Mucosa of stomach (tissue), 1 donor: ENCODE results near the gene TTYH3.

Experiments used
- H3K27me3 ChIP-seq: one replicate; pipeline ENCODE4 v1.7.0; 2013; ENCODE audit warnings: mild to moderate bottlenecking, low read length; ENCODE audit not compliant: control insufficient read depth, insufficient read depth
- H3K36me3 ChIP-seq: one replicate; pipeline ENCODE4 v1.7.0; 2013; ENCODE audit warnings: low read length; ENCODE audit not compliant: control insufficient read depth, insufficient read depth
- H3K4me1 ChIP-seq: one replicate; pipeline ENCODE4 v1.7.0; 2013; ENCODE audit warnings: mild to moderate bottlenecking, low read length; ENCODE audit not compliant: control insufficient read depth, insufficient read depth
- H3K4me3 ChIP-seq: one replicate; pipeline ENCODE4 v1.7.0; 2013; ENCODE audit warnings: low read length
- H3K9ac ChIP-seq: one replicate; pipeline ENCODE4 v1.7.0; 2013; ENCODE audit warnings: mild to moderate bottlenecking, low read length, moderate library complexity
- H3K9me3 ChIP-seq: one replicate; pipeline ENCODE4 v1.7.0; 2013; ENCODE audit warnings: mild to moderate bottlenecking, low read length, moderate library complexity; ENCODE audit not compliant: control insufficient read depth
- donor health status: Pancreatic carcinoma.

TTYH3 gene

DNA sequence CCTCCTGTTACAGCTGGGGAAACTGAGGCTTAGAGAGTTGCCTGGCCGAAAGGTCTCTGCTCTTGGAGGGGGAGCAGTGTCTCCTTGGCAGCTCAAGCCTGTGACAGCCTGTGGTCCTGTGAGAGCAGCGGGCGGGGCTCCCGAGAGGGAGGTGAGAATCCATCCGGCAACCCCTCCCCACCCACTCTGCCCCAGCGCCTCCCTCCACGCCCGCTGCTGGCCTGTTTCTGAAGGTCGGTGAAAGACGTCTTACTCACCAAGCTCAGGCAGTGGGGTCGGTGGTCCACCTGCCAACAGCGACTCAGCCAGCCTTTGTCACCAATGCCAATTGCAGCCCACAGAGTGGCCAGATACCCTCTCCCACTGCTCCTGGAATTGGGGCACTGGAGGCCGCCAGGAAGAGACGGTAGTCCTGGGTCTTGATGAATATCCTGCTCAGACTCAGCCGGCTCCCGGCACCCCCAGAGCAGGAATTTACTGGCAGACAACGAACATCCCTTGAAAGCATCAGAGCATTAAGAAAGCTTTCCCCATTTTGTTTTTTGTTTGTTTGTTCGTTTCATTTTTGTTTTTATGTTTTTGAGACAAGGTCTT, 7.4 kb upstream of the TTYH3 start:
- no peak overlapping the region for H3K9ac ChIP-seq

GRCh38 chr7:2626498-2627117, 5.2 kb upstream of the TTYH3 start:
- no peaks in the 10 kb centered on the region for H3K27me3 ChIP-seq
- no peaks in the 10 kb centered on the region for H3K9me3 ChIP-seq
- H3K9ac ChIP-seq = no peak overlapping the region
- no peak overlapping the region for H3K4me3 ChIP-seq
- H3K4me1 ChIP-seq = peaks cover 53% of the 10 kb centered on the region
- H3K36me3 ChIP-seq = no peaks in the 10 kb centered on the region

More for the DNA sequence above, 7.4 kb upstream of the TTYH3 start:
- Histone ChIP-seq H3K4me3 (no peak overlapping the region), H3K27me3 (no peaks in the 10 kb centered on the region), H3K36me3 (no peaks in the 10 kb centered on the region), H3K9me3 (no peaks in the 10 kb centered on the region), H3K4me1 (peaks cover 39% of the 10 kb centered on the region)

- H3K9ac ChIP-seq = no peak overlapping the region
- H3K36me3 ChIP-seq = no peaks in the 10 kb centered on the region
- no peak overlapping the region for H3K4me3 ChIP-seq
- H3K4me1 ChIP-seq = peaks cover 50% of the 10 kb centered on the region
- H3K9me3 ChIP-seq = no peaks in the 10 kb centered on the region
- H3K27me3 ChIP-seq = peaks cover 2% of the 10 kb centered on the region
Observed at GRCh38 chr7:2627258-2628129, 4.3 kb upstream of the TTYH3 start.

DNA sequence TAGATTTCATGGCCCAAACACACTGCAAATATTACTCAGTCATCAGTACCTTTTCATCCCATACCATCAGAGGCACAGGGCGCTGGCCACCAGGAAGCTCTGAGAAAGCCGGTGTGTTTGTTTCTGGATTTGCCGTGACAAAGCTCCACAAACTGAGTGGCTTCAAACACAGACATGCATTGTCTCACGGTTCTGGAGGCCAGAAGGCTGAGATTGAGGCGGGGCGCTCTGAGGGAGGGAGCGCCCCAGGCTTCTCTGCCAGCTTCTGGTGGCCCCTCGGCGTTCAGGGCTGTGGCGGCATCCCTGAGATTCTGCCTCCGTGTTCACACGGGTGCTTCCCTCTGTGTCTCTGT, 3.7 kb upstream of the TTYH3 start:
- Histone ChIP-seq H3K9me3 (no peaks in the 10 kb centered on the region), H3K4me1 (peaks cover 52% of the 10 kb centered on the region), H3K4me3 (no peak overlapping the region), H3K27me3 (peaks cover 8% of the 10 kb centered on the region), H3K36me3 (no peaks in the 10 kb centered on the region), H3K9ac (no peak overlapping the region)

GRCh38 chr7:2628891-2629290, 2.9 kb upstream of the TTYH3 start:
- peaks cover 10% of the 10 kb centered on the region for H3K27me3 ChIP-seq
- peaks cover 52% of the 10 kb centered on the region for H3K4me1 ChIP-seq
- no peak overlapping the region for H3K9ac ChIP-seq
- H3K9me3 ChIP-seq = no peaks in the 10 kb centered on the region
- no peaks in the 10 kb centered on the region for H3K36me3 ChIP-seq
- H3K4me3 ChIP-seq = no peak overlapping the region

GRCh38 chr7:2629746-2630681, 1.8 kb upstream of the TTYH3 start:
- no peaks in the 10 kb centered on the region for H3K9me3 ChIP-seq
- peaks cover 53% of the 10 kb centered on the region for H3K4me1 ChIP-seq
- peak overlapping the region; percentile 14 for H3K4me3 ChIP-seq
- no peaks in the 10 kb centered on the region for H3K36me3 ChIP-seq
- H3K27me3 ChIP-seq = peaks cover 10% of the 10 kb centered on the region
- no peak overlapping the region for H3K9ac ChIP-seq

GRCh38 chr7:2632733-2633537, 1.1 kb downstream of the TTYH3 start:
- Histone ChIP-seq H3K9ac (peak overlapping the region; percentile 93), H3K9me3 (no peaks in the 10 kb centered on the region), H3K4me1 (peaks cover 53% of the 10 kb centered on the region), H3K4me3 (peak overlapping the region; percentile 89), H3K36me3 (no peaks in the 10 kb centered on the region), H3K27me3 (peaks cover 10% of the 10 kb centered on the region)

- Histone ChIP-seq H3K27me3 (peaks cover 10% of the 10 kb centered on the region), H3K9ac (peak overlapping the region; percentile 93), H3K36me3 (no peaks in the 10 kb centered on the region), H3K4me3 (peak overlapping the region; percentile 89), H3K9me3 (no peaks in the 10 kb centered on the region), H3K4me1 (peaks cover 46% of the 10 kb centered on the region)
Observed at GRCh38 chr7:2633538-2634266, 1.9 kb downstream of the TTYH3 start.

DNA sequence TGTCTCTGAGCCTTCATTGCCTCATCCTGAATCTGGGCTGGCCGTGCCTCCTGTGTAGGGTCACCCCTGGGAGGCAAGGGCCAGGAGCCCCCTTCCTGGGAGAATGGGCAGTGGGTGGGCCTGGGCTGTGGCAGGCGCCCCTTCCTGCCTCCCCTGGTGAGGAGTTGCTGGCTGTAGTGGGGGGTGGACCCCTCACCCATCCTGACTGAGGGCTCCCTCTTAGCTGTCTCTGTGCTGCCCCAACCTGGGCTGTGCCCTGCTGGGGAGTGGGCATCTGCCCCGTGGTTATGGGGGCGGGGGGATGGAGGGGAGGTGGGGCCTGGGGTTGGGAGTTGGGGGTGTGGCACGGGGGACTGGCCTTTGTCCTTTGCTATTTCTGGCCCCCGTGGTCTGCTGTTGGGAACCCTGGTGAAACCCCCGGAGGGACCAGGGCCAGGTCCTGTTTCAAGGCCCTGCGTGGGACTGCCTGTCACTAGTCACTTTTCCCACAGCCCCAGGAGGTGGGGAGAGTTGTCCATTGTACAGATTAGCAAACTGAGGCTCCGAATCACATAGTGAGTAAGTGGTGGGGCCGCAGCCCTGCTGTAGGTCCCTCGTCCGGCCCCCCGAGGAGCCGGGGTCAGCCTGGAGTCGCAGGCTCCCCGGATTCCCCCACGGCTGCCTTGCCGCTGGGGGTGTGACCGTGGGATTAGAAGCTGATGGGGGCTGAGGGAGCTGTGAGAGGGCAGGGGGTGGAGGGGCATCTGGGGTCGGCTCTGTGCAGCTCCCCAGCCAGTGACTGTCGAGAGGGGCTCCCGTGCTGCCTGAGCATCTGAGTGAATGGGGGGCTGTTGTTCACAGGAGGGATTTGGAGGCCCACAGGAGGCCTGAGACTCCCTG, 2.7 kb downstream of the TTYH3 start:
- Histone ChIP-seq H3K9ac (peak overlapping the region; percentile 93), H3K4me1 (peaks cover 42% of the 10 kb centered on the region), H3K36me3 (no peaks in the 10 kb centered on the region), H3K4me3 (no peak overlapping the region), H3K9me3 (no peaks in the 10 kb centered on the region), H3K27me3 (peaks cover 10% of the 10 kb centered on the region)

DNA sequence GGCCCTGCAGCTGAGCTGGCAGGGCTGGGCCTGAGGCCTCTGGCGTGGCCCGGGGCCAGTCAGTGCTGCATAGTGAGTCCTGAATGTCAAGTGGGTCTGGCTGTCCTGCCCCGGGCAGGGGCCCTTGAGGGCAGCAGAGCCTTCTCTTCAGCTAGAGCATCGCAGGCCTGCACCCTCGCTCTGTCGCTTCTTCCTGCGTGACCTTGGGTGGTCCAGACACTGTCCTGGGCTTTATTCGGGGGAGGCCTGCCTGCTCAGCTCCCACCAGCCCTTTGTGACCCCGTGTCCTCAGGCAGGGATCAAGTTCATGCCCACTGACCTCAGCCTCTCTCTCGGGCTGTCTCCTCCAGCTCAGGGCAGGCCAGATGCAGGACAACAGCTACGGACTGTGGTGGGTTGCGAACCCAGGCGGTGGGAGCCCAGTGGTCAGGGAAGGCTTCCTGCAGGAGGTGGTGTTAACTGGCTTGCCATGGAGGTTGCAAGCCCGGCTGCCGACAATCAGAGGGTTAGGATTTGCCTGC, 3.4 kb downstream of the TTYH3 start:
- H3K4me3 ChIP-seq = no peak overlapping the region
- H3K27me3 ChIP-seq = peaks cover 10% of the 10 kb centered on the region
- no peaks in the 10 kb centered on the region for H3K9me3 ChIP-seq
- peaks cover 35% of the 10 kb centered on the region for H3K4me1 ChIP-seq
- H3K36me3 ChIP-seq = no peaks in the 10 kb centered on the region
- no peak overlapping the region for H3K9ac ChIP-seq
